ENCODE measurements around the gene CLUH.

The CLUH gene

DNA sequence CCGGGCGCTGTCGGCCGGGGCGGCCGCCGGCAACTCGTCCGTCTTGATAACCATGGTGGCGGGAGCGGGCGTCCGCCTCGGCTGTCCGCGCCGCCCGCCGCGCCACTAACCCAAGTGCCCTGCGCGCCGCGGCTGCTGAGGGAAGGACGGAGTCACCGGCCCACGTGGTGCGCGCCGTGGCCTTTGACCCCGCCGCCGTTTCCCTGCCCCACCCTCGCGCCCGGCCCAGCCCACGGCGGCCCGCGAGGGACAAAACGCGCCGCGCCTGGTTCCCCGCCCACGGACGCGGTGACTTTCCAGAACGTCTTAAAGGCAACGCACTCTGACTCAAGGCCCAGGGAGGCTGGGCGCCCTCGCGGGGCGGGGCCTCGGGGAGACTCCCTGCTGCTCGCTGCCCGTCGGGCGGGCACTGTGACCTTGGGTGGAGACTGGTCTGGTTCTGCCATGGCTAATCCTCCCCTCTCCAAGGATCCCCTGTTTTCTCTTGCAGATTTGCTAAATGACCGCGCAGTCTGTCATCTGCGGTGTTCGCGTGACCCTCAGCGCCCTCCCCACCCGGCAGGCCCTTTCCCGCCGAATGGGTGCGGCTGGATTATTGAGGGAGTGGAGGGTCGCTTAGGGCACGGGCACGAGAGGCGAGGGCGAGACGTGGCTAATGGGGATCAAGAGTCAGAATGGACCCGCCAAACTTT is at the start of gene CLUH:
Gene CLUH (minus strand): TSS at position 157 of the 692 bp plus-strand sequence. CDS start 103 bp downstream, at position 54.
- no peaks in the 10 kb centered on the region for H3K36me3 ChIP-seq (replicated peaks; ENCODE audit: low read depth, low read length)
- H3K9ac ChIP-seq (ENCODE audit: low read length) = peak within 1 kb of the TSS; percentile 93
- no peaks in the 10 kb centered on the region for H3K9me3 ChIP-seq (ENCODE audit: insufficient read depth, low read length)
- H3K4me1 ChIP-seq (ENCODE audit: low read length) = peaks cover 16% of the 10 kb centered on the region
- H2AFZ ChIP-seq (ENCODE audit: low read depth, low read length) = peak within 1 kb of the TSS; percentile 76; the same call in 1 of the 2 replicates
- H3K4me3 ChIP-seq (ENCODE audit: low read length) = peak within 1 kb of the TSS; percentile 99
- no peaks in the 10 kb centered on the region for H3K27me3 ChIP-seq (ENCODE audit: low read depth, low read length)
- H3K4me2 ChIP-seq (ENCODE audit: low read length) = peak within 1 kb of the TSS; percentile 94
- H3K27ac ChIP-seq (ENCODE audit: low read length) = peak within 1 kb of the TSS; percentile 68
- no peak for TF ChIP-seq EZH2phosphoT487 (IDR thresholded peaks at IDR 0.05; ENCODE audit: low read depth)
- peaks cover 61% of the 10 kb centered on the region for H3K79me2 ChIP-seq (ENCODE audit: low read length)
- H4K20me1 ChIP-seq (ENCODE audit: insufficient read depth, low read length) = peaks cover 40% of the 10 kb centered on the region

DNA sequence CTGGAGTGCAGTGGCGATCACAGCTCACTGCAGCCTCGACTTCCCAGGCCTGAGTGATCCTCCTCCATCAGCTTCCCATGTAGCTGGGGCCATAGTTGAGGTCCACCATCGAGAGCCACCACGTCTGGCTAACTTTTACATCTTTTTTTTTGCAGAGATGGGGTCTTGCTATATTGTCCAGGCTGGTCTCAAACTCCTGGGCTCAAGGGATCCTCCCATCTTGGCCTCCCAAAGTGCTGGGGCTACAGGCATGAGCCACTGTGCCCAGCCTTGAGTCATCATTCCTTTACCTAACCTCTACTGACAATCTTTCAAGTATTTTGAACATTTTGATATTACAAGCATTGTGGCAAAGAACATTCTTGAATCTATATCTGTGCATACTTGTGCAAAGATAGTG is 47.3 kb upstream of the CLUH start:
- Histone ChIP-seq H3K4me2 (ENCODE audit: low read length) (no peak overlapping the region), H3K4me1 (ENCODE audit: low read length) (no peaks in the 10 kb centered on the region), H3K27me3 (ENCODE audit: low read depth, low read length) (no peaks in the 10 kb centered on the region), H3K79me2 (ENCODE audit: low read length) (no peaks in the 10 kb centered on the region), H3K9me3 (ENCODE audit: insufficient read depth, low read length) (no peaks in the 10 kb centered on the region), H4K20me1 (ENCODE audit: insufficient read depth, low read length) (no peaks in the 10 kb centered on the region), H3K9ac (ENCODE audit: low read length) (no peak overlapping the region), H2AFZ (ENCODE audit: low read depth, low read length) (no peak overlapping the region), H3K36me3 (replicated peaks; ENCODE audit: low read depth, low read length) (no peaks in the 10 kb centered on the region), H3K4me3 (ENCODE audit: low read length) (no peak overlapping the region), H3K27ac (ENCODE audit: low read length) (no peak overlapping the region)
- TF ChIP-seq, protein P1, sequence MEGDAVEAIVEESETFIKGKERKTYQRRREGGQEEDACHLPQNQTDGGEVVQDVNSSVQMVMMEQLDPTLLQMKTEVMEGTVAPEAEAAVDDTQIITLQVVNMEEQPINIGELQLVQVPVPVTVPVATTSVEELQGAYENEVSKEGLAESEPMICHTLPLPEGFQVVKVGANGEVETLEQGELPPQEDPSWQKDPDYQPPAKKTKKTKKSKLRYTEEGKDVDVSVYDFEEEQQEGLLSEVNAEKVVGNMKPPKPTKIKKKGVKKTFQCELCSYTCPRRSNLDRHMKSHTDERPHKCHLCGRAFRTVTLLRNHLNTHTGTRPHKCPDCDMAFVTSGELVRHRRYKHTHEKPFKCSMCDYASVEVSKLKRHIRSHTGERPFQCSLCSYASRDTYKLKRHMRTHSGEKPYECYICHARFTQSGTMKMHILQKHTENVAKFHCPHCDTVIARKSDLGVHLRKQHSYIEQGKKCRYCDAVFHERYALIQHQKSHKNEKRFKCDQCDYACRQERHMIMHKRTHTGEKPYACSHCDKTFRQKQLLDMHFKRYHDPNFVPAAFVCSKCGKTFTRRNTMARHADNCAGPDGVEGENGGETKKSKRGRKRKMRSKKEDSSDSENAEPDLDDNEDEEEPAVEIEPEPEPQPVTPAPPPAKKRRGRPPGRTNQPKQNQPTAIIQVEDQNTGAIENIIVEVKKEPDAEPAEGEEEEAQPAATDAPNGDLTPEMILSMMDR (IDR thresholded peaks at IDR 0.05; ENCODE audit: low read depth, low read length) = no peak
- no peak for TF ChIP-seq EZH2phosphoT487 (IDR thresholded peaks at IDR 0.05; ENCODE audit: low read depth)

DNA sequence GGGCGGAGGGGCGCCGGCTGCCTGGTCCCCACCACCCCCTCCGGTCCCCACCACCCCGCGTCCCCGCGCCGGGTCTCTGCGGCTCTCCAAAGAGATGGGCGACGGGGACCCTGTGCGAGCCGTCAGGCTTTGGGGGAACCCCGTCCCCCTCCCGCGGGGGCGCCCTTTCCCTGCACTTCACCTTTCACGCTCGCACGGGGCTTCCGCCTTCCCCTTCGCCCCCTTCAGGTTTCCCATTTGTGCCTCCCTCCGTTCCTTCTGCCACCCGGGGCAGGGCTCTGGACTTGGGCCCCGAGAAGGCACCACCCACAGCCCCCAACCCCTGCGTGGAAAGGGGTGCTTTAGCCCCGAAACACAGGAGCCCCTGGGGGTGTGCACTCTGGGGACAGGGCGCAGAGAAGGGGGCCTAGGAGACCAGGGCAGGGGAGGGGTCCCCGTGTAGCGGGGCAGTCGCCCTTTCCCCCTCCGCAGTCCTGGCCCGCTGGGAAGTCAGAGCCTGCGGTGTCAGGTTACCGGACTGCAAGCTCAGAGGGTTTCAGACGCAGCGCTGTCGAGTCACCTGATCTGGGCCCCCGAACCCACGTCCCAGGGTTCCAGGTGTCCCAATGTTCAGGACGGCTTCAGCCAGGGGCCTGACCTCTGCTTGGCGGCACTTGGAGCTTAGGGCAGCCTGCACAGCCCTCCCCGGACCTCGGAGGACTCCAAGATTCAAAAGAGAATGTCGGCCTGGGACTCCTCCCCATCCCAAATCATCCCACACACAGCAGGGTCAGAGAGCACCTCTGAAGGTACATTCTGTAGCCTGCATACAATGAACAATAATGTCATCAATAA is 44.5 kb upstream of the CLUH start:
- no peaks in the 10 kb centered on the region for H3K4me1 ChIP-seq (ENCODE audit: low read length)
- no peaks in the 10 kb centered on the region for H3K36me3 ChIP-seq (replicated peaks; ENCODE audit: low read depth, low read length)
- TF ChIP-seq EZH2phosphoT487 (IDR thresholded peaks at IDR 0.05; ENCODE audit: low read depth) = no peak
- TF ChIP-seq, protein P1 (IDR thresholded peaks at IDR 0.05; ENCODE audit: low read depth, low read length) = no peak
- H2AFZ ChIP-seq (ENCODE audit: low read depth, low read length) = no peak overlapping the region
- H3K9me3 ChIP-seq (ENCODE audit: insufficient read depth, low read length) = no peaks in the 10 kb centered on the region
- no peak overlapping the region for H3K4me3 ChIP-seq (ENCODE audit: low read length)
- no peak overlapping the region for H3K4me2 ChIP-seq (ENCODE audit: low read length)
- no peaks in the 10 kb centered on the region for H3K27me3 ChIP-seq (ENCODE audit: low read depth, low read length)
- H3K79me2 ChIP-seq (ENCODE audit: low read length) = no peaks in the 10 kb centered on the region
- no peak overlapping the region for H3K27ac ChIP-seq (ENCODE audit: low read length)
- H4K20me1 ChIP-seq (ENCODE audit: insufficient read depth, low read length) = no peaks in the 10 kb centered on the region
- H3K9ac ChIP-seq (ENCODE audit: low read length) = no peak overlapping the region

DNA sequence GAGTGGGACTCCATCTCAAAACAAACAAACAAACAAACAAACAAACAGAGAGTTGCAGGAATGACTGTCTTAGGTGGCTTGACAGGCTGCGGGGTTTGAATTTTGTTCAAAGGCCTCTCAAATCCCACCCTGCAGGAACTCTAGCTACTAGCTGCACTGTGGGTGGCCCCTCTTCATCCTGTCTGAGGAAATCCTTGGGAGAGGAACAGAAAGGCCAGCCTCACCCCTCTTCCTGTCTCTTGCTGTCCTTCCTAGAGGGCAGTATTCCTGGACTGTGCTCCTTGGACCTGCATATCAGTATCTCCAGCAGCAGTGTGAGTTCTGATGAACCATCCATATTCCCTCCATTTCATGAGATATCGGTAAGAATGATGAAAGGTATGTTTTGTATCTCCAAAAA is 39.9 kb upstream of the CLUH start:
- TF ChIP-seq EZH2phosphoT487 (IDR thresholded peaks at IDR 0.05; ENCODE audit: low read depth) = no peak
- TF ChIP-seq, protein P1 (IDR thresholded peaks at IDR 0.05; ENCODE audit: low read depth, low read length) = no peak
- no peak overlapping the region for H3K27ac ChIP-seq (ENCODE audit: low read length)
- H3K9ac ChIP-seq (ENCODE audit: low read length) = no peak overlapping the region
- H3K36me3 ChIP-seq (replicated peaks; ENCODE audit: low read depth, low read length) = no peaks in the 10 kb centered on the region
- H3K27me3 ChIP-seq (ENCODE audit: low read depth, low read length) = no peaks in the 10 kb centered on the region
- H2AFZ ChIP-seq (ENCODE audit: low read depth, low read length) = no peak overlapping the region
- no peaks in the 10 kb centered on the region for H3K4me1 ChIP-seq (ENCODE audit: low read length)
- H3K4me2 ChIP-seq (ENCODE audit: low read length) = no peak overlapping the region
- H4K20me1 ChIP-seq (ENCODE audit: insufficient read depth, low read length) = no peaks in the 10 kb centered on the region
- H3K79me2 ChIP-seq (ENCODE audit: low read length) = no peaks in the 10 kb centered on the region
- H3K9me3 ChIP-seq (ENCODE audit: insufficient read depth, low read length) = no peaks in the 10 kb centered on the region
- H3K4me3 ChIP-seq (ENCODE audit: low read length) = no peak overlapping the region
